DMS153 treated with DMSO at 0.1 percent for 48 hours (cell line): ENCODE results near the gene ATRNL1.
"Not testable (repeated sequence)": the region's sequence is repeated elsewhere in the genome, so short reads cannot be mapped to it uniquely, and the experiment has no call there.

ENCODE experiments used
- DNase-seq: peaks from one replicate; lab custom pipeline; 2025; ENCODE audit not compliant: unreplicated experiment; lab: John Stamatoyannopoulos, UW

ATRNL1 gene

GRCh38 chr10:115745943-115746342, 652.8 kb downstream of the ATRNL1 start:
- DNase-seq, result no peak

- no peak for DNase-seq
Observed at GRCh38 chr10:115747811-115748210, 654.6 kb downstream of the ATRNL1 start.

GRCh38 chr10:115758488-115758887, 665.3 kb downstream of the ATRNL1 start:
- DNase-seq, result not testable (repeated sequence)

GRCh38 chr10:115760131-115760530, 667.0 kb downstream of the ATRNL1 start:
- DNase-seq, result no peak

- DNase-seq, result no peak
Observed at GRCh38 chr10:115761166-115761565, 668.0 kb downstream of the ATRNL1 start.

GRCh38 chr10:115762029-115762428, 668.9 kb downstream of the ATRNL1 start:
- DNase-seq, result no peak

GRCh38 chr10:115771755-115772154, 678.6 kb downstream of the ATRNL1 start:
- no peak for DNase-seq

- no peak for DNase-seq
Observed at GRCh38 chr10:115772606-115773005, 679.4 kb downstream of the ATRNL1 start.

- DNase-seq, result no peak
Observed at GRCh38 chr10:115773832-115774231, 680.7 kb downstream of the ATRNL1 start.

GRCh38 chr10:115774721-115775120, 681.6 kb downstream of the ATRNL1 start:
- DNase-seq, result no peak

- no peak for DNase-seq
Observed at GRCh38 chr10:115777646-115778045, 684.5 kb downstream of the ATRNL1 start.

GRCh38 chr10:115790220-115790619, 697.1 kb downstream of the ATRNL1 start:
- no peak for DNase-seq

- no peak for DNase-seq
Observed at GRCh38 chr10:115795964-115796363, 702.8 kb downstream of the ATRNL1 start.

GRCh38 chr10:115801457-115801856, 708.3 kb downstream of the ATRNL1 start:
- no peak for DNase-seq

GRCh38 chr10:115801992-115802391, 708.8 kb downstream of the ATRNL1 start:
- DNase-seq, result no peak

- DNase-seq, result no peak
Observed at GRCh38 chr10:115802911-115803310, 709.7 kb downstream of the ATRNL1 start.

GRCh38 chr10:115814542-115814941, 721.4 kb downstream of the ATRNL1 start:
- no peak for DNase-seq

GRCh38 chr10:115818012-115818411, 724.8 kb downstream of the ATRNL1 start:
- no peak for DNase-seq

- DNase-seq, result no peak
Observed at GRCh38 chr10:115826396-115826795, 733.2 kb downstream of the ATRNL1 start.

GRCh38 chr10:115827231-115828009, 734.3 kb downstream of the ATRNL1 start:
- no peak for DNase-seq

- not testable (repeated sequence) for DNase-seq
Observed at GRCh38 chr10:115828182-115828581, 735.0 kb downstream of the ATRNL1 start.

- no peak for DNase-seq
Observed at GRCh38 chr10:115829521-115830205, 736.5 kb downstream of the ATRNL1 start.
